Mucosa of rectum (tissue), 2 donors: ENCODE results near the gene RAPGEF2.

Experiments
- H3K27ac ChIP-seq, 2 donors: one replicate each; pipeline ENCODE4 v1.7.0; 2013; ENCODE audit warnings: inconsistent platforms in 2 of 2, low read depth in 2 of 2, low read length in 2 of 2
- H3K27me3 ChIP-seq, 2 donors: one replicate each; pipeline ENCODE4 v1.7.0; 2013; ENCODE audit warnings: low read length in 2 of 2; ENCODE audit not compliant: control insufficient read depth in 2 of 2, insufficient read depth in 2 of 2
- H3K36me3 ChIP-seq, 2 donors: one replicate each; pipeline ENCODE4 v1.7.0; 2013; ENCODE audit warnings: low read length in 2 of 2; ENCODE audit not compliant: control insufficient read depth in 2 of 2, insufficient read depth in 2 of 2
- H3K4me1 ChIP-seq, 2 donors: one replicate each; pipeline ENCODE4 v1.7.0; 2013; ENCODE audit warnings: low read length in 2 of 2, mild to moderate bottlenecking in 1 of 2; ENCODE audit not compliant: control insufficient read depth in 2 of 2, insufficient read depth in 2 of 2
- H3K4me3 ChIP-seq, 2 donors: one replicate each; pipeline ENCODE4 v1.7.0; 2013; ENCODE audit warnings: low read length in 2 of 2
- H3K9ac ChIP-seq, 2 donors: one replicate each; pipeline ENCODE4 v1.7.0; 2013; ENCODE audit warnings: low read length in 2 of 2, low read depth in 1 of 2, mild to moderate bottlenecking in 1 of 2
- H3K9me3 ChIP-seq, 2 donors: one replicate each; pipeline ENCODE4 v1.7.0; 2013; ENCODE audit warnings: low read length in 2 of 2; ENCODE audit not compliant: control insufficient read depth in 2 of 2
- donor health status: healthy.
- donor health status: Normal muscosa, but diverticular disease.

RAPGEF2 gene

GRCh38 chr4:159205466-159205865 lies 102.6 kb downstream of the RAPGEF2 start:
- Histone ChIP-seq H3K9ac (no peak overlapping the region), H3K36me3 (no peaks in the 10 kb centered on the region), H3K4me3 (no peak overlapping the region), H3K9me3 (no peaks in the 10 kb centered on the region), H3K27me3 (no peaks in the 10 kb centered on the region), H3K27ac (no peak overlapping the region), H3K4me1 (no peaks in the 10 kb centered on the region)

DNA sequence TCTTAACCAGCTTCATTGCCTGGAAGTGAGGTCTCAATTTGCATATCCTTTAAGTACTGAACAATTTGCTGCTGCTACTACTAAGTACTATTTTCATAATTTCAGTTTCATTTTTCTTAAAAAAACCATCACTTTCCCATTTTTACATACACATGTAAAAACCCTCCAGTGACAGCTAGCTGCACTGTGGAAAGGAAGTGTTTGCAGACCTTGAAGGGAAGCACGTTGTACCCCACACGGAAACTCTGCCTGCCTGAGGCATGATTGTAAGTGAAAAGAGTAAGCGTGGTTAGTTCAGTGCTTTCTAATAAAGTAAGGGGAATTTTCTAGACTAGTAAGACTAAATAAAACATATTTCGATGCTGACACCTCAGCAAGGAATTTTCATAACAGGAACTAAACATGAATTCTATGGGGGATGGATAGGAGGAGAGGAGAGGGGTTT lies 103.6 kb downstream of the RAPGEF2 start:
- Histone ChIP-seq H3K4me1 (no peaks in the 10 kb centered on the region), H3K27ac (no peak overlapping the region), H3K27me3 (no peaks in the 10 kb centered on the region), H3K9ac (no peak overlapping the region), H3K36me3 (peaks cover 0 to 4% of the 10 kb centered on the region in 2 donors), H3K9me3 (no peaks in the 10 kb centered on the region), H3K4me3 (no peak overlapping the region)

DNA sequence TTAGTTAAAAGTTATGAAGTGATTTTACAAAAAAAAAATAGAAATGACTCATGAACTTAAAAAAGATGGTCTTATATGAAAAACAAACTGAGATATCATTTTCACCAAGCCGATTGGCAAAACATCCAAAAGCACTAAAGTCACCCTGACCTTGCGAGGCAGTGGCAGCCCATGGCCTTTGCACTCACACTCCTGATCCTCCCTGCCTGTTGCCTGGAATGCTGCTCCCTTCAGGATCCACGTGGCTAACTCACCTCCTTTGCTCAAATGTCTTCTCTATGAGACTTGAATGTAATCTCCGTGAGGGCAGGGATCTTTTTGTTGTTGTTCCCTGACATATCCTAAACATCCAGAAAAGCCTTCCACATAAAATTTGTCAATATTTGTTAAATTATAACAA lies 106.4 kb downstream of the RAPGEF2 start:
- Histone ChIP-seq H3K27me3 (no peaks in the 10 kb centered on the region), H3K27ac (no peak overlapping the region), H3K36me3 (peaks cover 0 to 4% of the 10 kb centered on the region in 2 donors), H3K9me3 (no peaks in the 10 kb centered on the region), H3K4me3 (no peak overlapping the region), H3K9ac (no peak overlapping the region), H3K4me1 (no peaks in the 10 kb centered on the region)

DNA sequence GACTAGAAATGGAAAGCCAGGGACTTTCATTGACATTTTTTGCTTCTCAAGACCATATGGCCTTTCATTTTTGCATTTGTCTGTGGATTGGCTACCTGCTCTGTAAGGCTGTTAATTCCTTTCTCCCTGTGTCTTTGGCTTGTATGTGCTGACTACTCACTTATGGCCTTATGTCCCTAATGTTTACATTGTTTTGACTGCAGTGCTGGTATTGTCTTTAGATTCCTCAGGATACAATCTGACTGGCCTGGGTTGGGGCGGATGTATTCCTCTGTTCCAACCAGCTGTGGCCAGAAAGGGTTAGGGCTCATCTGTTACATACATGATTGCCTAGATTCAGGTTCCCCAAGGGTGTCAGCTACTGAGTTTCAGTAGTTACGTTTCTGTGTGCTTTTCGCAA lies 108.1 kb downstream of the RAPGEF2 start:
- Histone ChIP-seq H3K9me3 (no peaks in the 10 kb centered on the region), H3K27me3 (no peaks in the 10 kb centered on the region), H3K36me3 (peaks cover 0 to 4% of the 10 kb centered on the region in 2 donors), H3K4me3 (no peak overlapping the region), H3K9ac (no peak overlapping the region), H3K27ac (no peak overlapping the region), H3K4me1 (no peaks in the 10 kb centered on the region)

GRCh38 chr4:159212675-159213293 lies 109.9 kb downstream of the RAPGEF2 start:
- Histone ChIP-seq H3K4me3 (no peak overlapping the region), H3K9ac (no peak overlapping the region), H3K27ac (no peak overlapping the region)

GRCh38 chr4:159216834-159217233 lies 114.0 kb downstream of the RAPGEF2 start:
- Histone ChIP-seq H3K27me3 (no peaks in the 10 kb centered on the region), H3K27ac (no peak overlapping the region), H3K9me3 (no peaks in the 10 kb centered on the region), H3K36me3 (no peaks in the 10 kb centered on the region), H3K4me3 (no peak overlapping the region), H3K9ac (no peak overlapping the region), H3K4me1 (no peaks in the 10 kb centered on the region)

More at GRCh38 chr4:159212675-159213293, 109.9 kb downstream of the RAPGEF2 start:
- no peaks in the 10 kb centered on the region for H3K4me1 ChIP-seq
- no peaks in the 10 kb centered on the region for H3K9me3 ChIP-seq
- peaks cover 0 to 4% of the 10 kb centered on the region in 2 donors for H3K36me3 ChIP-seq
- H3K27me3 ChIP-seq = no peaks in the 10 kb centered on the region

- H3K27me3 ChIP-seq = no peaks in the 10 kb centered on the region
- H3K9me3 ChIP-seq = no peaks in the 10 kb centered on the region
- H3K9ac ChIP-seq = no peak overlapping the region
- H3K27ac ChIP-seq = no peak overlapping the region
- H3K4me3 ChIP-seq = no peak overlapping the region
- peaks cover 0 to 7% of the 10 kb centered on the region in 2 donors for H3K4me1 ChIP-seq
- no peaks in the 10 kb centered on the region for H3K36me3 ChIP-seq
These were observed 117.0 kb downstream of the RAPGEF2 start for GRCh38 chr4:159219862-159220261.

- Histone ChIP-seq H3K27ac (no peak overlapping the region), H3K27me3 (no peaks in the 10 kb centered on the region), H3K4me1 (peaks cover 0 to 7% of the 10 kb centered on the region in 2 donors), H3K4me3 (no peak overlapping the region), H3K36me3 (no peaks in the 10 kb centered on the region), H3K9ac (no peak overlapping the region), H3K9me3 (no peaks in the 10 kb centered on the region)
These were observed 117.5 kb downstream of the RAPGEF2 start for GRCh38 chr4:159220353-159220752.

GRCh38 chr4:159221280-159221679 lies 118.4 kb downstream of the RAPGEF2 start:
- Histone ChIP-seq H3K4me1 (peaks cover 0 to 7% of the 10 kb centered on the region in 2 donors), H3K9me3 (no peaks in the 10 kb centered on the region), H3K36me3 (no peaks in the 10 kb centered on the region), H3K4me3 (no peak overlapping the region), H3K27ac (no peak overlapping the region), H3K9ac (no peak overlapping the region), H3K27me3 (no peaks in the 10 kb centered on the region)

GRCh38 chr4:159222043-159222552 lies 119.2 kb downstream of the RAPGEF2 start:
- Histone ChIP-seq H3K27me3 (no peaks in the 10 kb centered on the region), H3K4me3 (no peak overlapping the region), H3K9me3 (no peaks in the 10 kb centered on the region), H3K36me3 (no peaks in the 10 kb centered on the region), H3K9ac (no peak overlapping the region), H3K4me1 (peaks cover 0 to 7% of the 10 kb centered on the region in 2 donors), H3K27ac (no peak overlapping the region)
